Measurements from ENCODE around the gene IKZF1. TPM values are rescaled to one million over a fixed set of nuclear protein-coding genes. Genes with fewer than 3 reads are reported as not detected.

Gene IKZF1
- total and polyA plus RNA-seq, 4 donors, result 4.0 to 37.8 (median 18.5) TPM

- H3K27ac ChIP-seq (ENCODE audit: low read depth in 1 of 2, low read length in 1 of 2), result no peak overlapping the region
- no peak overlapping the region for H3K4me3 ChIP-seq
- H3K27me3 ChIP-seq (ENCODE audit: control insufficient read depth in 3 of 3, insufficient read depth in 3 of 3, low read length in 2 of 3), result no peaks in the 10 kb centered on the region
- H3K36me3 ChIP-seq (ENCODE audit: control insufficient read depth in 4 of 4, insufficient read depth in 4 of 4, low read length in 4 of 4), result no peaks in the 10 kb centered on the region
- H3K9me3 ChIP-seq (ENCODE audit: control insufficient read depth in 4 of 4, insufficient read depth in 3 of 4, low read length in 3 of 4), result no peaks in the 10 kb centered on the region
- DNase-seq, result no peak
- H3K4me1 ChIP-seq (ENCODE audit: control insufficient read depth in 5 of 5, insufficient read depth in 5 of 5, low read length in 5 of 5), result peaks cover 0 to 1% (median 0%) of the 10 kb centered on the region in 5 donors
- ATAC-seq (ENCODE audit: insufficient read depth, low FRiP score), result no peak
- H3K9ac ChIP-seq (ENCODE audit: insufficient read depth in 1 of 2, low read length in 2 of 2), result no peak overlapping the region
- no peak for TF ChIP-seq CTCF (IDR thresholded peaks at IDR 0.05; ENCODE audit: control extremely low read depth, extremely low read depth)
- WGBS, 2 donors, result 80 to 84% methylated on average over 4 of the region's 4 CpGs
Measured at GRCh38 chr7:50283731-50284130, 20.8 kb upstream of the IKZF1 start.

GRCh38 chr7:50284296-50284695 lies 20.2 kb upstream of the IKZF1 start:
- TF ChIP-seq CTCF (IDR thresholded peaks at IDR 0.05; ENCODE audit: control extremely low read depth, extremely low read depth), result no peak
- no peak for DNase-seq

GRCh38 chr7:50285269-50285668 lies 19.2 kb upstream of the IKZF1 start:
- H3K36me3 ChIP-seq (ENCODE audit: control insufficient read depth in 4 of 4, insufficient read depth in 4 of 4, low read length in 4 of 4), result no peaks in the 10 kb centered on the region
- DNase-seq, result no peak
- no peak for TF ChIP-seq CTCF (IDR thresholded peaks at IDR 0.05; ENCODE audit: control extremely low read depth, extremely low read depth)
- H3K9me3 ChIP-seq (ENCODE audit: control insufficient read depth in 4 of 4, insufficient read depth in 3 of 4, low read length in 3 of 4), result no peaks in the 10 kb centered on the region
- no peaks in the 10 kb centered on the region for H3K27me3 ChIP-seq (ENCODE audit: control insufficient read depth in 3 of 3, insufficient read depth in 3 of 3, low read length in 2 of 3)
- H3K27ac ChIP-seq (ENCODE audit: low read depth in 1 of 2, low read length in 1 of 2), result no peak overlapping the region
- H3K4me1 ChIP-seq (ENCODE audit: control insufficient read depth in 5 of 5, insufficient read depth in 5 of 5, low read length in 5 of 5), result peaks cover 0 to 1% (median 0%) of the 10 kb centered on the region in 5 donors
- no peak overlapping the region for H3K4me3 ChIP-seq
- WGBS, 2 donors, result 47 to 59% methylated on average over 4 of the region's 4 CpGs
- H3K9ac ChIP-seq (ENCODE audit: insufficient read depth in 1 of 2, low read length in 2 of 2), result no peak overlapping the region
- no peak for ATAC-seq (ENCODE audit: insufficient read depth, low FRiP score)

More at GRCh38 chr7:50284296-50284695, 20.2 kb upstream of the IKZF1 start:
- H3K27ac ChIP-seq (ENCODE audit: low read depth in 1 of 2, low read length in 1 of 2), result no peak overlapping the region
- H3K4me3 ChIP-seq, result no peak overlapping the region
- H3K4me1 ChIP-seq (ENCODE audit: control insufficient read depth in 5 of 5, insufficient read depth in 5 of 5, low read length in 5 of 5), result peaks cover 0 to 1% (median 0%) of the 10 kb centered on the region in 5 donors
- 82 to 85% methylated on average over 3 of the region's 3 CpGs for whole genome bisulfite sequencing, 2 donors
- H3K9me3 ChIP-seq (ENCODE audit: control insufficient read depth in 4 of 4, insufficient read depth in 3 of 4, low read length in 3 of 4), result no peaks in the 10 kb centered on the region
- no peak overlapping the region for H3K9ac ChIP-seq (ENCODE audit: insufficient read depth in 1 of 2, low read length in 2 of 2)
- H3K27me3 ChIP-seq (ENCODE audit: control insufficient read depth in 3 of 3, insufficient read depth in 3 of 3, low read length in 2 of 3), result no peaks in the 10 kb centered on the region
- ATAC-seq (ENCODE audit: insufficient read depth, low FRiP score), result no peak
- no peaks in the 10 kb centered on the region for H3K36me3 ChIP-seq (ENCODE audit: control insufficient read depth in 4 of 4, insufficient read depth in 4 of 4, low read length in 4 of 4)

- no peak for TF ChIP-seq CTCF (IDR thresholded peaks at IDR 0.05; ENCODE audit: control extremely low read depth, extremely low read depth)
- no peak overlapping the region for H3K4me3 ChIP-seq
- DNase-seq, result no peak
- no peaks in the 10 kb centered on the region for H3K27me3 ChIP-seq (ENCODE audit: control insufficient read depth in 3 of 3, insufficient read depth in 3 of 3, low read length in 2 of 3)
- H3K27ac ChIP-seq (ENCODE audit: low read depth in 1 of 2, low read length in 1 of 2), result no peak overlapping the region
- H3K9ac ChIP-seq (ENCODE audit: insufficient read depth in 1 of 2, low read length in 2 of 2), result no peak overlapping the region
- 60 to 80% methylated on average over 1 of the region's 1 CpG for WGBS, 2 donors
- no peaks in the 10 kb centered on the region for H3K36me3 ChIP-seq (ENCODE audit: control insufficient read depth in 4 of 4, insufficient read depth in 4 of 4, low read length in 4 of 4)
- no peak for ATAC-seq (ENCODE audit: insufficient read depth, low FRiP score)
- H3K4me1 ChIP-seq (ENCODE audit: control insufficient read depth in 5 of 5, insufficient read depth in 5 of 5, low read length in 5 of 5), result peaks cover 0 to 1% (median 0%) of the 10 kb centered on the region in 5 donors
- H3K9me3 ChIP-seq (ENCODE audit: control insufficient read depth in 4 of 4, insufficient read depth in 3 of 4, low read length in 3 of 4), result no peaks in the 10 kb centered on the region
Measured at GRCh38 chr7:50287129-50287528, 17.4 kb upstream of the IKZF1 start.

All from lung (tissue), 12 donors.